ENCODE data around the gene MIGA2.

The MIGA2 gene

DNA sequence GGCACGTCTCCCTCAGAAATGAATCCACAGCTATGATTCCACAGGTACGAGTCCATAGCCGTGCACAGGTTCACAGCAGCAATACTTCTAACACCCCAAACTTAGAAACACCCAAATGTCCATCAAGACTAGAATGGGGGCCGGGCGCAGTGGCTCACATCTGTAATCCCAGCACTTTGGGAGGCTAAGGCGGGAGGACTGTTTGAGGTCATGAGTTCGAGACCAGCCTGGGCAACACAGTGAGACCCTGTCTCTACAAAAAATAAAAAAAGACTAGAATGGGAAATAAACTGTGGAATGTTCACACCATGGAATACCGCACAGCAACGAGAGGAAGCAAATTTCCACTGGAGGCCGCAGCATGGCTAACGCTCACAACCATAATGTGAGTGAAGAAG lies 40.2 kb downstream of the MIGA2 start:
- no peak for DNase-seq

DNA sequence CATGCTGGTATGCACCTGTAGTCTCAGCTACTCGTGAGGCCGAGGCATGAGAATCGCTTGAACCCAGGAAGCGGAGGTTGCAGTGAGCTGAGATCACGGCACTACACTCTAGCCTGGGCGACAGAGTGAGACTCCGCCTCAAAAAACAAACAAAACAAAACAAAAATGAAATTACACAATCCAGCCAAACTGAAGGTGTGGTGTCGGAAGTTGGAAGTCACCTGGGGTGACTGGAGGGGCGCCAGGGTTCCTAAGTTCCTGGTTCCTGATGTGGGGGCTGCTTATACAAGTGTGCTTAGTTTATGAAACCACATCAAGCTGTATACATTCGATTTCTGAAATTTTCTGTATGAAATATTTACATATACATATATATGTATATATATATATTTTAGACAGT lies 40.8 kb downstream of the MIGA2 start:
- no peak for DNase-seq

DNA sequence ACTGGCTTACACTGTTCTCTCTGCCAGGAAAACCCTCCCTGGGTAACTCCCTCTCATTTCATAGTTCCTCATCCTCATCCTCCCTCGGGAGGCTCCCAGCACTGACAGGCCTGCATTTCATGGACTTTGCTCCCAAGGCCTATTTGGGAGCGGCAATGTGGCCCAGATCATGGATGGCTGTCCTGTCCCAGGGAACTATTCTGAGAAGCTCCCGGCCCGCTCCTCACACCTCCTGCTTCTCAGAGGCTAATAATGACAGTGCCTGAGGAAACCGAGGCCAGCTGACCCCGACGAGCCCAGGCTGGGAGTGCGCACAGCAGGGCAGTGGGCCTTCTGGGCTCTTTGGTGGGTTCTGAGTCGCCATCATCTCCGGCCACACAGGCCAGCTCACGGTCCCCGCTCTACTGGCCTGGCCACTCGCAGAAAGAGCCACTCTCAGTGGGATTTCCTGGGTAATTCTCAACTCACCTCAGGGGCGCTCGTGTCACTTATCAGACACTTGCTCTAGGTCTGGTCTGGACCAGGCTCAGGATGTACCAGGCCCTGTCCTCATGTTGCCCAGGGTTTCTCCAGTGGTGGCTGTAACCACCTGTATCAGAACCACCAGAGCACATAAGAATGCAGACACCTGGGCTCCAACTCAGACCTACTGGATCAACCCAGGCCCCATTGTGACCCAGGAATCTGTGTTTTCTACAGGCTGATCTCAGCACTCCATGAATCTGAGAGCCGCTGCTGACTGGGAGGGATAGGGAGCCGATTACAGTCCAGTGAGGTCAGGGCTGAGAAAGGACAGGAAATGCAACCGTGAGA lies 42.5 kb downstream of the MIGA2 start:
- no peak for DNase-seq

DNA sequence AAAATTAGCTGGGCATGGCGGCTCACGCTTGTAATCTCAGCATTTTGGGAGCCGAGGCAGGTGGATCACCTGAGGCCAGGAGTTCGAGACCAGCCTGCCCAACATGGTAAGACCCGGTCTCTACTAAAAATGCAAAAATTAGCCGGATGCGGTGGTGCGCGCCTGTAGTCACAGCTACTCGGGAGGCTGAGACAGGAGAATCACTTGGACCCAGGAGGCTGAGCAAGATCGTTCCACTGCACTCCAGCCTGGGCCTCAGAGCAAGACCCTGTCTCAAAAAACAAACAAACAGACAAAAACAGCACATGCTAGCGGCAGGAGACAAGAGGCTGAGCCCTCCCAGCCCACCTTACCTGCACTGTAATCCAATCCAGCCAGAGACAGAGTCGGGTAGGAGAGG lies 43.4 kb downstream of the MIGA2 start:
- DNase-seq, result no peak

DNA sequence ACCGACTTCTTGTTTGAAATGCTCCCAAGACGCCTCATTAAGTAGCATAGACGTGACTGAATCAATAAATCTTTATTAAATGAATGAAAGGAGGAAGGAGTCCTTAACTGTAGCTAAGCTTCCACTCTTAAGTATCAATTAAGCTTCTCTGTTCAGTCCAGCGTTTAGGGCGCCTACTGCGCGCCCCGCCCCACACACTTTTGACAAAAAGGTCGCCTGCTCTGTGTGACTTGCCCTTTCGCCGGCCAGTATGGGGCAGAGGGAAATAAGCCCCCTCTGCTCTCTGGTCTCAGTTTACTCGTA lies 43.8 kb downstream of the MIGA2 start:
- DNase-seq, result no peak

DNA sequence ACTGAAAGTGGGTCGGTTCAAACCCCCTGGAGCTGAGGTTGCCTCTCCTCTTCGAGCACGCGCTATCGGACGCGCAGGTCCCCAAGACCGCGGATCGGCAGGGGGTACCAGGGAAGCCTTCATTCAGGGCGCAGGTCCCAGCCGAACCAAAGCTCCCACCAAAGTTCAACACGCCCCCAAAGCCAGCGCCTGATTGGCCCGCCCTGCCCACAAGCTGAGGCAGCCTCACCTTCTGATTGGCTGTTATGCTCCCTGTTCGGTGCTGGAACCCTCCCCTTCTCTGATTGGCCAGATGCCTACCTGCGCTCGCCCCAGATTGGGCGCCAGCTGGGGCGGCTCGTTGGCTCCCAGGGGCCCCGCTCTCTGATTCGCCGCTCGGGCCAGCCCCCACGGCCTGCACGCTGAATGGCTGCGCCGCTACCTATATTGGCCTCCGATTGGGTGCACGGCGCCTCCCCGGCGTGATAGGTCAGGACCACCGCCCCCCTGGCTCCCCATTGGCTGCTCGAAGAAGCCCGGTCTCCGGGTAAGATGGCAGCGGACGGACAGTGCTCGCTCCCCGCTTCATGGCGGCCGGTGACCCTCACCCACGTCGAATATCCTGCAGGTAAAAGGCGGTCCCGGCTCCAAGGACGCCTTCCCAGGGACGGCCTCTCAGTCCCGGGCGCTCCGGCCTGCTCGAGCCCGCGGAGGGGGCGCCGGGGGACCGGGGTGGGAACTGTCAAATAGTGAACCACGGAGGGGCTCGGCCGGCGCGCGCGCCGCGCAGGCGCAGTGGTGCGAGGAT lies 44.4 kb downstream of the MIGA2 start, which contains the start of gene DOLPP1:
Gene DOLPP1, plus strand, starts transcription at position 511 of the 787 bp plus-strand sequence. Its CDS starts 21 bp downstream, at position 532.
- peak; percentile 99 for DNase-seq

DNA sequence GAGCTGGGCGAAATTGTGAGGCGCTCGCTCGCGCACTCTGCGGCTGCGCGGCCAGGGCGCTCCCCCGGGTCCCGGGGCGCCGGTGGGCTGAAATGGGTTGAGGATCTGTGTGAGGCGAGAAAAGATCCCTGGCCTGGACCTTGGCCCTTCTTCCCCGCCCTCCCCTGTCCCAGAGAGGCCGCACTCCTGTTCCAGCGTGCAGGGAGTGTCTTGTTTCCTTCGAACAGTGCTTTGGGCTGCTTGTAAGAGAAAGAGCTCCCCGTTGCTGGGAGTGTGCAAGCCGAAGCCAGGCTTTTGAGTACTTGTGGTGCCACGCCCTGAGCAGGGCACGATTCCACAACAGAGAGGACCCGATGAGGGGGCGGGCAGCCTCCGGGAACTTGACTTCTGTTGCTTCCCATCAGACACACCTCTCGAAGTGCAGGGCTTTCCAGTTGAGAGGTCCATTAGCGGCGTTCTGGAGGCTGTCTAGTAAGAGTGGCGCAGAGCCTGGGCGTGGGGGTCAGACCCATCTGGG lies 45.0 kb downstream of the MIGA2 start:
- DNase-seq, result no peak

DNA sequence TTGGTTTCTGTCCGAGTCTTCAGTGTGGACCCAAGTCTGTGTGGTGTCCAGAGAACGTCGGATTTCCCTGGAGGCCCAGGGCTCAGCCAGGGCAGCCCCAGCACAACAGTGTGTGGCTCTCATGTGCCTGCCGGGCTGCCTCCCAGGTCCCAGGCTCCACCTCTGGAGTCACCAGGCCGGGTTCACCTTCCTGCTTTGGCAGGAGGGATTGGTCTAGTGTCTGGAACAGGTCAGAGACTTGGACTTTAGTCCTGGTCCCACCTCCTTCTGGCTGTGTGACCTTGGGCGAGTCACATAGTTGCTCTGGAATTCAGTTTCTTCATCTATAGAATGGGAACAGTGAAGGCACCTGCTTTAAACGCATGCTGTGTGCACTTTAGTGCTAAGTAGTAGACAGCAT lies 47.7 kb downstream of the MIGA2 start:
- no peak for DNase-seq

DNA sequence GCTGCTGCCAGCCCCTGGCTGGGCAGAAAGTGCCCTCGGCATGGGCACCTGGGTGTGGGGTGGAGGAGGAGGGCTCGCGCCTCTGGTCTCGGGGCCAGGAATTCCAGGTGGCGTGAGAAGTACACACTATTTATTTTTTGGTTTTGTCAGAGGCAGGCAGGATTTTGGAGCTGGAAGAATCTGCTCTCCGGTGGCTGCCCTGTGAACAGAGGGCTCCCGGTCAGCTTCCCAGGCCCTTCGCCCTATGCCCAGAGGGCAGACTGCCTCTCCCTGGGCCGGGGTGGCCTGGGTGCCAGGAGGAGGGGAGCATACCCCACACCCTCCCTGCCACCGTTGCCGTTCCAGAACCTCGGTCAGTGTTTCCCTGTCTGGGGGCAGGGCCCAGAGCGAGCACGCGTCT lies 52.8 kb downstream of the MIGA2 start:
- DNase-seq, result no peak

DNA sequence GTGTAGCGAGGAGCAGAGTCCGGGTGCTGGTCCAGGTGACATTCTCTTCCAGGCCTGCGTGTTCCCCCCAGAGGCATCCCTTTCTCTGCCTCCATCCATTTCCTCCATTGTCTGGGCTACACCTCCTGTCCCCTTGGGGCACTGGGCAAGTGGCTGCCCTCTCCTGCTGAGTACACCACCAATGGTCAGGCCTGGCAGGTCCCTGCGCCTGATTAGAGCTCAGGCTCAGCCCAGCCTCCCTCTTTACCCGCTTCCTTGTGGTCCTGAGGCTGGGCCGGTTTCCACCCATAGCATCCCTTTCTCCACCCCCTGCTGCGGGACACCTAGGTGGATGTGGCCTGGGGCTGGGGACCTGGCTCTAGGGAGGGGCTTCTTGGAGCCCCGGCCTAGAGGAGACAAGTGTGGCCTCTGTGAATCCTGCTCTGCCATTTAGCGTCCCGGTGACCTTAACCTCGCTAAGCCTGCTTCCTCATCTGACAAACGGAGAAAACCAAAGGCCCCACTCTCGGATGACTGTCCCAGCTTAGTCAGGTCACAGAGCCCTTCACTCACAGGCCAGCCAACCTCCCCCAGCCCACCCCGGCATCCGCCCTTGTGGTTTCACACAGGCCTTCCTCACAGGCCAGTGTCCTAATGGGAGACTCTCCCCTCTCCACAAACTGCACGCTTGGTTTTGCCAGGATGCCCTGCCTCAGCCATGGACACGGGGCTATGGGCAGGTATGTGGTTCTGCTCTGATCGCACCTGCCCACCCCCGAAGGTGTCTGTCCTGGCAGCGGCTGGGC lies 57.4 kb downstream of the MIGA2 start:
- DNase-seq, result no peak

DNA sequence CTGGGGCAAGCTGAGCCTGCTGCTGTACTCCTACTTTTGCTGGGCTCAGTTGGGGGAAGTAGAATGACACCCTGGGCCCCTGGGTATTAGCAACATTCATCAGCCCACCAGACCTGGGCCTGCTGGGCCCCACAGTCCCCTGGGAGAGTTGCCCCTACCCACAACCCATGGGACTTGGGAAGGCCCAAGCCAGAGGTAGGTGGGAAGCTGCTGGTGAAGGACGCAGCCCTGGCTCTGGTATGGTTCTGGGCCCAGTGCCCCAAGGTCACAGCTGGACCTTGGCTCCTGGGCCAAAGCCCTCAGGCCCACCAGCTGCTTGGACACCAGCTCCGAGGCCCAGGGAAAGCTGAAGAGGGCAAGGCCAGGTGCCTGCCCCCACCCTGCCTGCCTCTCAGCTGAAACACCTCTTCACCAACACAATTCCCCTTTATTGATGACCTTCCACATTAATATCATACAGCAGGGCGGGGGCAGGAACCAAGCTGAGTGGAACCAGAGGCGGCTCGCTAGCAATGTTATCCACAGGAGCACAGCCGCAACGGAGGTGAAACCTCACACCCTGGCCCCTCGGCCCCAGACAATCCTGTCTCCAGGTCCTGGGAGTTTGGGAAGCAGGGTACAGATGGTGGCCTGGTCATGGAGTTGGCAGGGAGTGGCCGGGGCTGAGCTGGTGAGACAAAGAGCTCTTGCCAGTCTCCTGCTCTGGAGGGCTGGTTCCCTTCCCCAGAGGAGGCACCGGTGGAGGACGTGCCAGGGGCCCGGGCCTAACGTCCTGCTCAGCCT lies 58.2 kb downstream of the MIGA2 start:
- no peak for DNase-seq

DNA sequence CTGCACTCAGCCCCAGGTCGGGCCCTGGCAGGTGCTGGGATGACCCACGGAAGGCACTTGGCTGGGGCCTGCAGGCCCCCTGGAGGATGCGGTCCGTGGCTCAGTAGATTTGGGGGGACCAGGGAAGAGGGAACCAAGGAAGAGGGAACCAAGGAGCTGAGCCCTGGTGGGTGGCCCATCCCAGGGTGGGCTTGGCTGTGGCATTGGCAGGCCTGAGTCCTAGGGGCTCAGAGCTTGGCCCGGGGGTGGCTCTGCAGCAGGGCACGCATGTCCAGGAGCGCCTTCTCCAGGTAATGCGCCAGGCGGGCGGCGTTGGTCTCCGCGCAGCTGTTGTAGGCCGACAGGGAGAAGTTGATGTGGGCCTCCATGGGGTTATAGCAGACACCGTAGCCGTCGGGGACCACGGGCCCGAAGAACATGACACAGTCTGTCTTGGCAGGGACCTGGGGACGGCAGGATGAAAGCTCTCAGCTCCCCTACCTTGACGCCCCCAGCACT lies 58.8 kb downstream of the MIGA2 start:
- no peak for DNase-seq

DNA sequence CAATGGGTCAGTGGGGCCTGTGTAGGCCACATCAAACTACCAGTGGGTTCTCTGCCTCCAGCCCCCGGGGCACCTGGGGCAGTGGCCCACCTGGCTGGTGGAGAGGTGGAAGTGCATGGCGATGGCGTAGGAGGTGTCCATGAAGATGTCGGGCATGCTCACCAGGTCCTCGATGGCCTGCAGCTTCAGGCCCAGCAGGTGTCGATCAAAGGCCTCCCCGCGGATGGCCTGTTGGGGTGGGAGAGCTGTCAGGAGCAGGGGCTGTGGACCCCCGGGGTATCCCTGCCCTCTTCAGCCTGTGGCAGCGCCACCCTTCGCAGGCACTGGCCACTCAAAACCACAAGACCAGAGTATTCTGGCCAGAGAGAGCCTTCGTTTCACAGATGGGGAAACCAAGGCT lies 59.5 kb downstream of the MIGA2 start:
- DNase-seq, result no peak

DNA sequence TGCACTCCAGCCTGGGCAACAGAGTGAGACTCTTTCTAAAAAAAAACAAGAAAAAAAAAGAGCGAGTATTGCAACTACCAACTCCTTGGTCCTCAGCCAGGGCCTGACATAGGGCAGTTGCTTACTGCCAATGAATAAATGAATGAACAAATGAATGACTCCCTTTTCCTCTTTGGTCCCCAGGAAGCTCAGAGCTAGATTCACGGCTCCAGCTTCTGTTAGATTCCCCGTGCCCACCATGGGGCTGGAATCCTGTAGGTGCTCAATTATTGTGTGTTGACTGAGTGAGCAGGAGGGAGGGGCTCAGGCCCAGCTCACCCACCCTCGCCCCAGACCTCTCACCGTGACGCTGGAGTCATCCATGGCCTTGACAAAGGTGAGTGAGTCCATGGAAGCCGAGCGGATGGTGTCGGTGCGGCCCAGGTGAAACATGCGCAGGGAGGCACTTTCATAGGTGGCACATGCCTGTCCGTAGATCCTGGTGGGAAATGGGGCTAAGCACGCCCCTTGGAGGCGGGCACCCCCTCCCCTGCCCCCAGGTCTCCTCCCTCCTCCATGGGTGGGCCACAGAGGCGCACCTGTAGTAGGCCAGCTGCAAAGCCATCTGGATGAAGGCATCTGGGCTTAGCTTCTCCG lies 61.4 kb downstream of the MIGA2 start:
- no peak for DNase-seq

DNA sequence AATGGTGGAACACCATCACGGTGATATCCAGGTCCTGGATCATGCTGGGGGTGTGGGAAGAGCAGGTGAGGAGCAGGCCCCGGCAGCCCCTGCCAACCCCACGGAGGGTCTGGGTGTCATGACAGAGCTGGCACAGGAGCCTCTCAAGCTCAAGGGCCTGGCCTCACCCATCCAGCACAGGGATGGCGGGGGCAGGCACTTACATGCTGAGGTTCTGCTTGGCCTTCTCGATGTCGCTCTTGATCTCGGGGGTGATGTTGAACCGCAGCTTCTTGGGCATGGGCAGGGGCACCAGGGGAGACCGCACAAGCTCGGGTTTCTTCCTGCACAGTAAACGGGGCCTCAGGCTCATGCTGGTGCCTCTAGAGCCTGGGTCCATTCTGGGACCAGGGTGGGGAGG lies 61.9 kb downstream of the MIGA2 start:
- no peak for DNase-seq

DNA sequence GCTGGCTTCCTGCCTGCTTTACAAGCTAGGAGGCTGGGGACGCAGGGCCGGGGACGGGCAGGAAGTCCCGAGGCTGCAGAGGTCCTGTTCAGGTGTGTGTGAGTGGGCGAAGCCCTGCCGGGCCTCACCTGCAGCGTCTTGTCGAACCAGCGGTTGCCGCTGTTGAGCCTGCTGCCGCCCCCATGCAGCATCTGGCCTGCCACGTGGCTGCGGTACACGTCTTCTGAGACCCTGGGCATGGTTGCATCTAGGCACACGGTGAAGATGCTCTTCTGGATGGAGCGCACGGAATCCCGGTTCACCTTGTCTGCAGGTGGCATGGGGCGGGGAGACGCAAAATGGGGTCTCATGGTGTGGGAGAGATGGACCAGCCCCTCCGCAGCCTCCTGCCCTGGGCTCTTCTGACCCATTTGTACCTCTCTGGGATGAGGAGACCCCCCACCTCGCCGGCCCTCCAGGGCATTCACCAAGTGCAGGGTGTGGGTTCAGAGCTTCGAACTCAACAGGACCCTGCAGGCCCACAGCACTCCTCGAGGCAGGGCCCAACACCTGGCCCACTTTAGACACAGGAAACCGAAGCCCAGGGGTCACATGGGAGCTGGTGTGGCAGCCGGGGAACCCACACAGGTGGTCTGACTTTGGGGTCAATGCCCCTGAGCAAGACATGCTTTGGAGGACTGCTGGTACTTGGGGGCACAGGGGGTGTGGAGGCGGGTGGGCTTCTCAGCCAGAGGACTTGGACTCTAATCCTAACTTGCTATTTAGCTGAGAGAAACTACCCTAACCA lies 64.2 kb downstream of the MIGA2 start:
- no peak for DNase-seq

DNA sequence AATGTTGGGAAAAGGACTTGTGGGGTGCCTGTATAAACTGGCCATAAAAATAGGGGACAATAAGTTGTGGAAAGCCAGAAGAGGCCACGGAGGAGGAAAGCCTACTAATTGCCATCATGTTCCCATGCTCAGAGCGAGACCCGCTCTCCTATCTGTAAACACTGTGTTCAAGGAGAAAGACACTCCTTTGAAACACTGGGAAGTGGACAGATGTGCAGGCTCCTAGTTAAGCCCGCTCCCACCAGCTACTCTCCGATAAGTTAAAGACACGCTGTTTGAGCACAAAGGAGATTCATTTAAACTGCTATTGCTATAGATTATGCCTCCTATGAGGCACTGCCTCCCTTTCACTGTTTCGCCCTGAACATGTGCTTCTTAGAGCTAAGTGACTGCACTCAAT lies 64.9 kb downstream of the MIGA2 start:
- DNase-seq, result no peak

DNA sequence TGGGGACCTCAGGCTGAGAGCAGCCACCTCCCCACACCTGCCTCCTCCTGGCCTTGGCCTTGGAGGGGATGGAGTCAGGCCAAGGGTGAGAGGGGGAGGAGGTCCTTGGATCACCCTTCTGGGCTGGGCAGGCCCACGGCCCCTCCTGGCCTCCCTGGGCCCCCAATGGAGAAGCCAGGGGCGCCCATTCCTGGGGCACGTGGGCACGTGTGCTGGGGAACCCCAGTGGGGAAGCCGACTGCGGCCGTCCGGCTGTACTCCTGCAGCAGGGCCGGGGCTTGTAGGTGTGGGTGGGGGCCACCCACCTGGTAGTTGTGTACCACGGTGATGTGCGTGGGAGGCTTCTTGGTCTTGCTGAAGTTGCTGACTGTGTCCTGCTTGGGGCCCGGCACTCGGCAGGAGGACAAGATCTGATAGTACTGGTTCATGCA lies 65.7 kb downstream of the MIGA2 start:
- no peak for DNase-seq

DNA sequence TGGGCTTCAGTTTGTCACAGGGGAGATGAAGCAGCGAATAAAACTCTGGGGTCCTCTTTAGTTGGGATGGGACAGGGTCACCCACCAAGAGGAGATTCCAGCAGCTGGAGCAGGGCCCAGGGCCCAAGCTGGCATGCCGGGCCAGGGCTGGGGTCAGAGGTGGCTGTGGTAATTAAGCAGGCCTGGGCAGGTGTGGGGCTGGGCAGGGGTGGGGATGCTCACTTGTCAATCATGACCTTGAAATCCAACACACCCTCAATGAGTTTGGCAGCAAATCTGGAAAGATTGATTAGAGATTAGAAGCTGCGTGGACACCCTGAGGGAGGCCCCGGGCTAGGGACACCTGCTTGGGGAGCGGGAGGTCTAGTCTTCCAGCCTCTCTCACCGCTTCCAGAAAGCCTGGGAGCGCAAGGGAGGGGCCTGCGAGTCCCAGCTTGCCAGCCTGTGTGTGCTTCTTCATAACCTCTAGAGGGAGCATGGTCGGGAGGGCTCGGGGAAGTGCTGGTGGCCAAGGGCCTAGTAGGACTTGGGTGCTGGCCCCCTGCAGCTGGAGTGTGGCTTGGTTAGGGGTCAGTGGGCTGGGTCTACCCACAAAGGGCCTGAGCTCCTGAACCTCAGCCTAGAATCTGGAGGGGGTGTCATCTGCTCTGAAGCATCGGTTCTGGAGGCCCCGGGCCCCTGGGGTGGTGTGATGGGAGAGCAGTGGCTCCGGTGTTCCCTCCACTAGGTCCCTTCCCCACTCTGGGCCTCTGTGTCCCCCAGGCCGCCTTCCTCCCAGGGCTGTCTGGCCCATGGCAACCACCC lies 66.6 kb downstream of the MIGA2 start:
- DNase-seq, result peak in 1 of 2 experiments; percentile 39

DNA sequence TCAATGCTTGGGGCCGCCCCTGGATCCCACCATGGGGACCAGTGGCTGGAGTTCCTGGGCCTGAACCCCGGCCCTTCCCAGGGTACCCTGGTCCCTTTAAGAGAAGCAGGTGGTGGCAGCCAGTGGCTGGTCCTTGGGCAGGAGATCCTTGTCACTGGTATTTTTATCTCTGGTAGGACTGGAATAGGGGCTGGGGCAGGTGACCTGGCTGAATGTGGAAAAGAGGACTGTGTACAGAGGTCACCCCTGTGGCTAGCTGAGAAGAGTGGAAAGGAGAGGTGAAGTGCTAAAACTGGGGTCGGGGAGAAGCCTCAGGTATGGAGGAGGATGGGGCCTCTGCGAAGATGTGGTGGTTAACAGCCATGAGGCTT lies 67.2 kb downstream of the MIGA2 start:
- DNase-seq, result no peak
